ENCODE data around the gene FAM120B. TPM values are rescaled to one million over a fixed set of nuclear protein-coding genes. Genes with fewer than 3 reads are reported as not detected.

Gene FAM120B
- total RNA-seq, 1 donor from 2014 or later = 12.8 TPM

DNA sequence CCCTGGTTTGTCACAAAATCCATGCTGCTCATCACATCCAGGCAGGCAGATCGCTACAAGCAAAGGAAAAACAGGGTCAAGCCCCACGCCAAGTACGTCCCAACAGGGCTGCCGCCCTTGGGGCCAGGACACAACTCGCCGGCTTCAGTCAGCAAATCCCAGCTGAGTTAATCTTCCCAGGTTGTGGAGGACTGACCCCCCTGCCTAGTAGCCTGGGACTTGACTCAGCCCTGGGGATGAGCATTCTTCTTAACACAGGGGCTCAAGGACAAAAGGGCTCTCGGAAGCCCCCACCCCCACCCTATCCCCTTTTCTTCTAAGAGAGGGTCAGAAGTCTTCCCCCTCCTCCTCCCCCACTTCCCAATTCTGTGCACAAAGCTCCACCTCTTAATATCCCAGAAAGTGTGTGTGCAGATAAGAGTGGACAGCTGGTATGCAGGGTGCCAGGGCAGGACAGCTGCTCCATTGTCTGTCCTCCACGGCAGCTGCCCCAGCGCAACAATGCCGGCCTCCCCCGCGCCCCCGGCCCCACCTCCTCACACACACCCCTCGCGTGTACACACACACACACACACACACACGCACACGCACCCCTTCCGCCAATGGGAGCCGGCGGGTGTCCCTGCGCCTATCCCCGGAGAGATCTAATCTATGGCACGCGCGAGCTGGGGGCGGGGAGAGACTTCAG, 20.2 kb upstream of the FAM120B start:
- peak; percentile 46 for DNase-seq

DNA sequence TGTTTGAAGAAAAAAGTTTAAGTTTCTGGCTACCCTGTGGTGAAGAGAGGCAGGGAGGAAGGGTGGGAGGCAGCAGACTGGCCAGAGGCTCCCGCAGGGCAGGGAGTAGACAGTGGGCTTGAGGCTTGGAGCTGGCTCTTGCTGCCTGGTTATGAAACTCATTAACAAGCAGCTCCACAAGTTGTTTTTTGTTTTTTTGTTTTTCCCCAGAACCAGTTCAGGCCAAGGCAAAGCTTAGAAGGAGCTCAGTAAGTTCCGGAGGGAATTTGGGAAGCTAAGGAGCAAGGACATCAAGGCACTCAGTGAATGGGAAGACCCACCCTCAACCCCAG, 19.7 kb upstream of the FAM120B start:
- no peak for DNase-seq

DNA sequence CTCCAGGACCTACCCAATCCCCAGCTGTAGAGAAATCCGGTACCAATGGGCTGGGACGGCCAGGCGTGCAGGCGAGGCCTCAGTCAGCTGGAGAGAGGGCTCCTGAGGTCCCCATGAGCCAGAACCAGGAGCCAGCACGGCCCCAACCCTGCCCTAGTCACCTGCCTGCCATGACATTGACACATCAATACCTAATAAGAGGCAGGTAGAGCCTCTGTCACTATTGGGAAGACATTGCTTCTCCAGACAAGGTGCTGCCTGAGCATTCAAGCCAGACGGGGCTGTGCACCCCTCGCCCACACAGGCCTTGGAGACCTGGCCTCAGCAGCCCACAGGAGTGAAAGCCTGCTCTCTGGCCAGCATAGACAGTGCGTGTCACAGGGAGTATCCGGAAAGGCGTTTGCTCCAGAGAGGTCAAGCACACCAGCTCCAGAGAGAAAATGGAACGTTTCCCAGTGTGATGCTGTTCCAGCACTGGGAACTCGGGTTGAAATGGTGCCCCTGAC, 19.1 kb upstream of the FAM120B start:
- DNase-seq = no peak

DNA sequence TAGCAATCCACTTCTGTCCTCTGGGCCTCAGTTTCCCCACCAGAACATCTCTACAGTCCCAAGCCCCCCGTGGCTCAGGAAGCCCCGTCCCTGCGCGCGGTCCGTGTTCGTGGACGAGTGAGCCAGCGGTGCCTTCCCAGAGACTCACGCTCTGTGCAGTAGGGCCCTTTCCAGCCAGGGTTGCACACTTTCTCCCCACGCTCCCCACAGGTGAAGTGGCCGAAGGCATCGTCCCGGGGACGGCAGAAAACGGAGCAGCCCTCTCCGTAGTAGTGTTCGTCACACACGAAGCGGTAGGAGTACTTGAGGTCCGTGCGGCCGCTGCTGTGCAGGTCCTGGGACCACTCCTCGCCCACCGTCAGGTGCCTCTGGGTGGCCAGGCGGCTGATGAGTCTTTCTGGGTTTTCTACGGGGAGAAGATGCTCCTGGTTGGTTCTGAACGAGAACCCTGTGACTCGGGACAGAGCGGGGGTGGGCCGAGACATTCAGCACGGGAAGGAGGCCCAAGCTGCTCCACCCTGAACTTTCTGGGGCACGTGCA, 18.4 kb upstream of the FAM120B start:
- no peak for DNase-seq

DNA sequence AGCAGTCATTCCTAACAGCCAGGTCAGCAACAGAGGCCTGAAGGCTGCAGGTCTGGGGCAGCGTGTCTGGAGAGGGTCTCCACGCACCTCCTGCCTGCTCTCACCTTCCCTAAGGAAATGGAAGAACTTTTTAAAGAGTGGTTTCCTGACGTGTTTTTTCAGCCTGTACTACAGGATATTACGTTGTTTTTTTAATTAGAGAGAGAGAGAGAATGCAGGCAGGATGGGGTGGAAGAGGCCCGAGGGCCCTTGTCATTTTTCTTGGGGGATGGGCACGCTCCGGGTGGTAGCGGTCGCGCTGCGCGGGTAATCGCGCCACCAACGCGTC, 17.7 kb upstream of the FAM120B start:
- DNase-seq = no peak

DNA sequence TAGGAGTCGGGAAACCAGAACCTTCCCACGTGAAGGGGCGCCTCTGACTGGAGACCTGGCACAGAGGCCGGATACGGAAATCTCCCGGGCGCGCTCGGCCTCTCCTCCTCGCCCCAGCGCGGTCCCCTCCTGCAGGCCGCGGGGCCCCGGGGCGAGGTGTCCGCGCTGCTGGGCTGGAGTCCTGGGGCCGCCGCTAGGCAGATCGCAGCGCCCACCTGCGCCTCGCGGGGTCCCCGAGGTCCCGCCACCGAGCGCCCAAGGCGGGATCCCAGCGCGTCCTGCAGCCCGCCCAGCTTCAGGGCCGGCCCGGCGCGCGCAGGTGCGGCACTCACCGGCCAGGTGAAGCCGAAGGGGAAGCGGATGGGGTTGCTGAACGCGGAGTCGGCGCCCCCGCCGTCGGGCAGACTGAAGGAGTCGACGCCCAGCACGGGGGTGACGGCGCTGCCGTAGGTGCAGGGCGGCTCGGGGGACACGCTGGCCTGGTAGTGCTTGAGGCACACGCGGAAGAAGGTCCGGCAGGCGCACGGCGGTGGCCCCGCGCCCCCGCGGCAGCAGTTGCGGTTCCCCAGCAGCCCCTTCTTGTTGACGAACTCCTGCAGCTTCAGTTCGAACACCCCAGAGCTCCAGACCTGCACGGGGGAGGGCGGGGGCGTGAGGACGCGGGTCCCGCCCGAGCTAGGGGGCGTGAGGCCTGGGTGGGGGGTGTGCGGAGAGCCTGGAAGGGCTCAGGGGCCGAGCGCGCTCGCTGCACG, 17.2 kb upstream of the FAM120B start:
- no peak for DNase-seq

DNA sequence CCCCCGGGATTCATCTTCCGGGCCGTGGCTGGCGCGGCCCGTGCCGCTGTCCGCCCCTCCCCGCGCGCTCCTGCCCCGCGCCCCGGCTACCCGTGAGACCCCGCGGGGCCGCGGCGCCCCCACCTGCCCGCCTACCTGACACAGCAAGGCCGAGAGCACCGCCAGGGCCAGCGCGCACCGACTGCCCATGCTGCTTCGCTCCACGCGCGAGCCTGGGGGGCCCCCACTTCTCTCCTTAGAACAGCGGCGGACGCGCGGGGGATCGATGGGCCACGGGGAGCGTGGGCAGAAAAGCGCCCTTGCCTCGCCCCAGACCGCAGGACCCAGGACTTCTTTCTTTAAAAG, 16.6 kb upstream of the FAM120B start:
- no peak for DNase-seq

DNA sequence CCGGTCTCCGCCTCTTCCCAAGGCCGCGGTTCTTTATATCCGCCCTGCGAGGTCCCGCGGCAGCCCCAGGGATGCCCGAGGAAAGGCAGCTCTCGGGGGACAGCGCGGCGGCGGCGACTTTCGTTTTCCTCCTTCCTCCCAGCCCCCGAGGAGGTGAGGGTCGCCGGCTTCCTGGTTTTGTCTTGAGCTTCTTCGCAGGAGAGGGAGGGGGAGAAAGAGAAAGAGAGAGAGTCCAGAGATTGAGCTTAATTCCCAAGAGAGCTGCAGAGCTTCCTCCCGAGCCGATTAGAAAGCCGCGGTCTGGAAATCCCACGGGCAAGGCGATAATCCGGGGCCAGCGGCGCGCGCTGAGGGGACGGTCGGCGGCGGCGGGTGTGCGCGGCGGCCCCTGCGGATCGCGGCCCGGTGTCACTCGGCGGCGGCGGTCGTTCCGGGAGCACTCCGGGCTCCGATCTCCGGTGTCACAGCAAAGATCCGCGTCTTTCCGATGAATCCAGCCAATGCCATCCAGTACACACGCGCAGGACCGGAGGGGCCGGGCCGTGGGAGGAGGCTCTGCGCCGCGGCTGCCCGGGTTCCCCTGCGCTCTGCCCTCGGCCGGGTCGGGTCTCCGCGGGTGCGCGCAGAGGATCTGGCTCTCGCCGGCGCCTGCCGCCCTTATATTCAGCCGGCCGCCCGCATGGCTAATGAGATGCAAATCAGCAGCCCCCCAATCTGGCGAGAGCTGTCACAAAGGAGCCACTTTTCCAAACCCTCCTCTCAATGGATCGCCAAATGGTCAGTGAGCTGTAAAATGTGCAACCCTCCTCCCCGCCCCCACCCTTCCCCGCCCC, 16.0 kb upstream of the FAM120B start, which contains the start of gene DLL1:
Gene DLL1, minus strand, starts transcription at position 783 of the 833 bp plus-strand sequence. CDS start 939 bp downstream, outside the sequence.
- DNase-seq = peak; percentile 54

DNA sequence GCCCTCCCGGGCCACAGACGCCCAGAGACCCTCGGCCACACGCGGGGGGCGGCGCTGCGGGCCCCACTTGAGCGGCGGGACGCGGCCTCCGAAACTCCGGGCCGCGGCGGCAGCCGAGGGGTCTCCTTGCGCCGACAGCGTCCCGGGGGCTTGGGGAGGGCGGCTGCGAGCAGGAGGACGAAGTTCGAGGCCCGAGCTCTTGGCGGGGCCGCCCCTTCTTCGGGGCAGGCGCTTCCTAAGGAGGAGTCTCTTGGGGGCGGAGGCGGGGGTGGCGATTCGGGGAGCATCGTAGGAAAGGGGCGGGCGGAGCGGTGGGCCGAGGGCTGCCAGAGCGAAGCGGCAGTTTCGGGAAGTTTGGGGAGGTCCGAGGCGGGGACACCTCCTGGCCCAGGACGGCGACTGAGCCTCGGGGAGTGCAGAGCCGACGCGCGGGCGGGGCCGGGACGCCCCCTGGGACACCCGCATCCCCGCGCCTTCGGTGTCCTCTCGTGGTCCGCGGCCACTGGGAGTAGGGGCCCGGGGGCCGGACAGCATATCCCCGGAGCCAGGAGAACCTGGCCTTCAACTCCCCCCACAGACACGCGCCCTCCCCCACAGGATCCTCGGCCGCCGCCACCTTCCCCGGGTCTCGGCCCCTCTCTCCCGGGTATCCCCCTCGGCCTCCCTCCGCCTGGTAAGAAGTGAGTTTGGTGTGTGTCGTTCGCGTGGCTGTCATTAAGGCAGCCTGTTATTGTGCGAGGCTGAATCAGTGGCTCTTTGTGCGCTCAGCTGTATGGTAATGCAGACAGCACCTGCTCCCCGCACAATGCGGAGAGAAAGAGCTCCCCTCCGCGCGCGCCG, 15.1 kb upstream of the FAM120B start:
- peak; percentile 63 for DNase-seq

DNA sequence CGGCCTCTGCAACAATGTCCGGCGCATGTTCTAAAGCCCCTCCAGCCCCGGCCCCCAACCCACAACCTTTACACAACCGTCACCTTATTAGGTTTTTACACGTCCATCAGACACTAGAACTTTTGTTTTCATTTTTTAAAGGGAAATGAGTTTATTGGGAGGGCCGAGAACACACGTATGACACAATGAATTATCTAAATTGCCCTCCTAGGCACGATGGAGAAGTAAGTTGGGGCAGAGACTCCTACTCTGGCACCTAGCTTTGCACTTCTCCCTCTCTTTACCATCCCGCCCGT, 14.5 kb upstream of the FAM120B start:
- DNase-seq = no peak

DNA sequence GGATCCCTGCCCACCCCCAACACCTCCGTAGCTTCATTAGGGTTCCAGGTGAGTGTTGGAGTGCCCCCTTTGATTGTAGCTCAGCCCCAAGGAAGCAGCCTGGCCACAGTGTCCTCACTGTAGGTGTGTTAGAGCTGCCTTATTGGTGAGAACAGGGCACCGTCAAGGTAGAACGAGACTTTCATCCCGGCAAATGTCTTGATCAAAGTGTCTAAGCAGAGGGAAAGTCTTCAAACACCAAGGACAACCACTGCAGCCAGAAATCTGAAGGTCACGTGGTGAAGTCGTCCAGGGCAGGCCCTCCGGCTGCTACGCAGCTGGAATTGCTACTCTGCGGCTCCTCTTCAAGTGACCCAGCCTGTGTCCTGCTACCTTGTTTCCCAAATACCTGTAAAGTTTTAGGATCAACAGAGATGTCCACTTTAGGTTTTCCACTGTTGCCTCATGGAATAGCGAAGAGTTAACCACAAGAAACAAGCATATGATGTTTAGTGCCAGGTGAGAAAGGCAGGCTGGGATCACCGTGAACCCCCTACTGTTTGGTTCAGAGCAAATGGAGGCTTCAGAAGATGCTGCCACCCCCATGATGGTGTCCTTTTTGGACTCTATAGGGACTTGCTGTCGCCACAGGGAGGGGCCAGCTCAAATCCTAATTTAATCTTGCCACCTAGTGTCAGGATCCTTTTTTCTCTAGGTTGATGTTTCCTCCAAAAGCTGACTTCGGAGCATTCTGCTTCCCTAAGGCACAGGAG, 14.0 kb upstream of the FAM120B start:
- no peak for DNase-seq

DNA sequence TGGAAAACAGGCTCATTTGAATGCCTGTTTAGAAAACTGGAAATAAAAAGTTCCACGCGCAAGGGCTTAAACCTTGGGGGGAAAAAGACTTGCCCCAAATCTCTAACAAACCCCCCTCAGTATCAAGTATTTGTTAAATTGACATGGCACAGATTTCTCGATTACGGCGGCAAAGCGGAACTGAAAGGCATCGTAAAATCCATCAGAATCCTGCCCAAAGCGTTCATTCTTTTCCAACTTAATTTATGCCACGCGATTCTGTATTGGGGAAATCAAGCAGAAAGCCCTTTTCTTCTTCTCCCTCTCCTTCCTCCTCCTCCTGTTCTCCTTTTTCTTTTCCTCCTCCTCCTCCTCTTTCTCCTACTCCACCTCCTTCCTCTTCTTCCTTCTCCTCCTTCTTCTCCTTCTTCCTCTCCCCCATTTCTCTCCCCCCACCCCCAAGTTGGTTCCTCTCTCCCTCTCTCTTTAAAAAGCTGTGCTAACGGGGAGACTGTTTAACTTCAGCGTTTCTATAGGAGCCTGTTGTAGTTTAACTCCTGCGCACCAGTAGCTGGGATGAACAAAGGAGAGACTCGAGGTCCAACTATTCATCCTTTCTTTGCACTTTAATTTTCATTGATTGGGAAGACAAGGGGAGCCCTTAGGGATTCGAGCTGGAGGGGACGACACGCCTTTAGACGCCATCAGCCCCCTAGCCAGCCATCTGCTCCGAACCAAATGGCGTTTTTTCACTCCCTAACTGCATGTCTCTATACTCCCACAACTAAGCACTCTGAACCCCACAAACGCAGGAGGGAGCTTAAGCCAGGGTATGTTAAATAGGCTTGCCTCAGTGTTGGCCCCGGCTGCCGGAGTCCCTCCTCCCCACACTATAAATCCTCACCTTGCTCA, 13.0 kb upstream of the FAM120B start:
- DNase-seq = no peak

DNA sequence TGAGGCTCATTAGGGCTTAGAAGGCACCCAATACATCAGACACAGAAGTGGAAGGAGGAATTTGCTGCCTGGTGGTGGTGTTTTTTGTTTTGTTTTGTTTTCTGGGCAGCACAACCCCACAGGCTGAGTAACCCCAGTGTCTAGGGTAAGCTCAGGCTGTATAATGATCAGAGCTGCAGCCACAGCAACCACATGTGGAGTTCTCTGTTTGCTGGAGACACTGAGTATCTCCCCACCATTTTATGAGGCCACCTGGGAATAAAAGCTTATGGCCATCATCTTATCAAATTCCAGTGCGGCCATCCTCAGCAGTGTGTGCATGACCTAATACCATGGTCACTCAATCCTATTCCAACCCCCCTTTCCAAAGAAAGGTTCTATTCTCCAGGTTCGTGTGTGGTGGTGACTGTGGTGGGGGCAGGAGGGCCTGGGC, 12.2 kb upstream of the FAM120B start:
- DNase-seq = no peak

DNA sequence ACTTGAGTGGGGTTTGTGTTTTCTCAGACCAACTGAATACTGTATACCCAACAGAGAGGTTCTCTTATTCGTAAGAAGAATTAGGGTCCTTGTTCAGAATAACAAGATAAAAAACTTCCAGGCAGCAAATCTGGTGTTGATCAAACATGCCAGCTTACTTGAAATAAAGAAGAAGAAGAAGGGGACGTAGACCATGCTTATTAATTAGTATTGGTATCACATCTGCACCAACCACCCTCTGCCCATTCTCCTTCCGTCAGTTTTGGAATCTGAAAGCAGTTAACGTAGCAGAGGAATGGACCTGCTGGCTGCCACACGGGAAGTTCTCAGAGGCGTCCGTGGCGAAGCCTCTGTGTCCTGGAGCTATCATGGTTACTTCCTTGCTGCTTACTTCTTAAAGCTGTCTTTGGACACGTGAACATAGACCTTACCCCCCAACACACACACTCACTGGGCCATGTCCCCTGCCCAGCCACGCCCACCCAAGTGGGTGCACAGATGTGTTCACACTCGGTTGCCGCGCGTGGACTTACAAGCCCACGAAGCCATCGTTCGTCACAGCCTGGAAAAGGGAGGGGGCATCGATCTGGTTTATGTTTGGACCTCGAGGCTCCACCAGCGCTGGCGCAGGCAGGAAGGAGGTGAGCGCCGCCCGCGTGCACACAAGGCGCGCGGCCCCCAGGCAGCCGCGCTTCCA, 11.6 kb upstream of the FAM120B start:
- DNase-seq = no peak

DNA sequence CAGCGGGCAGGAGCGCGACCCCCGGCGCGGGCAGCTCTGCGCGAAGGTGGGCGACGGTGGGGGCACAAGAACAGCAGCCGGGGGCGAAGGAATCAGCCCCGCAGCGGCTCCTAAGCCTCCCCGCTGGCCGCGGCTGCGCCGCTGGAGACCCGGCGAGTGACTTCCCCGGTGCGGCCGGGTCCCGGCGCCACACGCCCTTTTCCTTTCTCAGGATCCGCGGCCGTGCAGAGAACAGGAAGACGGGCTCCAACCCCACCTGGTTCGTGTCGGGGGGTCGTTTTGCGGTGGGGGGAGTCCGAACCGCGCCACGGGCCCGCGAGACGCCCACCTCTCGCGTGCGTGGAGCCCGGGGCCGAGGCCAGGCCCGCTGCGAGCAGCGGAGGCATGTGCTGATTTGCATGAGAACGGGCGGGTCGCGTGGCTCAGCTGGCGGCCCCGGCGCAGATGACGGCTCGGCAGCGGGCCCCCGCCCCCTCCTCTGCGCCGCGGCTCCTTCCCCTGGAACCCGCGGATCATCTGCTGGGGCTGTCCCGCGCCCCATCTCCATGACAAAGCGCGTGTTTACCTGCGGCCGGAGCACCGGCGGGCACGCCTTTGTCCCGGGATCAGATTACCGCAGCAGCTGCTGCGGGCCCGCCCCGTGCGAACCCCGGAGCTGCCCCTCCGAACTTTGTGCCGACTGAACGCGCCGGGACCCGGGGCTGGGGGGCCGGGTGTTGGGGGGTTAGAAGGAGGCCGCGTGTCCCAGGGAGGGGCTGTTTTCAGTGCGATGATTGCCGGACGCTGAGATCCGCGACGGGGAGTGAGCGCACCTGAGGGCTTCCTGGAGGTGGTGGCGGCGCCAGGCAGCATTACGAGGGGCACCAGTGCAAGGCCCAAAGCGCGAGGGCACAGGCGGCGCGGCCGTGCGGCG, 10.8 kb upstream of the FAM120B start:
- no peak for DNase-seq

DNA sequence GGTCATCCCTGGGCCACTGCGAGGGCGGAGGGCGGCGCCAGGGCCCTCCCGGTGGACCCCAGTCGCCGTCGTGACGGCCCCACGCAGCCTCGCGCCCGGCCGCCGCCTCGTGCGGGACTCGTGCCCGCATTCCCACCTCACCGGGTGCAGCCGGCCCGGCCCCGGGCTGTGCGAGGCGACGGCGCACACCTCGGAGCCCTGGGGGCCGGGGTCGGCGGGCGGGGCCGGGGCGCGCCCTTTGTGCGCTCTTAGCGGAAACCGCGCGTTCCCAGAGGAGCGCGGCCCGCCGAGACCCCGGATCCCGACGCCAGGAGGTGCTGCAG, 10.2 kb upstream of the FAM120B start:
- no peak for DNase-seq

DNA sequence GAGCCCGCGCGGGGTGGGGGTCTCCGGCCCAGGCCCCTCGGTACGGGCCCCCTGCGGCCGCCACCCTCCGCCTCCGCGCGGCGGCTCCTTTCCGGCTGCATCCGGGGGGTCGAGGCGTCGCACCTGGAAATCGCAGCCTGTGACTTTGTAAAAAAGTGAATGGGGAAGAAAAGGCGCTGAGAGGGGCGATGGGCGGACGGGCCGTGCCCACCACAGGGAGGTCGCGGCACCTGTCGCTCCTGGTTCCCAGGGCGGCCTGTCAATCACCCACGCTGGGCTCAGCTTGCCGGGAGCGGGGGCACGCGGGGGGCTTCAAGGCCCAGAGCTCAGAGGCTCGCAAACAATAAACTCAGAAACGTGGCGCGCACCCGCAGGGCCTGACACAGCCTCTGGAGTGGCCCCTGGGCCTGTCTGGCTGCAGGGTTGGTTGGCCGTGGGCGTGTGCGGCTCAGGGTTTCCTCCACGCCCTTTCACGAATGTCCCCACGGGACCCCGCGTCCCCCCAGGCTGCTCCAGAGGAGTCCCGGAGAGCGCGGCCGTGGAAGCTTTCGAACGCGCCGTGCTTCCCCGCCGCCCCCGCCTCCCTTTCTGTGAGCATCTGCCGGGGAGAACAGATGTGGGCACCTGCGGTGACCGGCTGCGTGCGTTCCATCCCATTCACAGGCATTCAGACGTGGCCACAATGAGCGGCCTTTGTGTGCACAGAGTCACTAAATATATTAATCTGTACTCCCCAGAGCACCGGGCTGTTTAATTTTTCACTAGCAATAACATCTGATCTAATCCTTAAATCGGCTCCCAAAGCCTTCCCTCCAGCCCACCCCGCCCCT, 9.6 kb upstream of the FAM120B start:
- no peak for DNase-seq

Data from dermis blood vessel endothelial cell (primary cell).